ENCODE results near the gene DZIP1. TPM values are rescaled to one million over a fixed set of nuclear protein-coding genes. Genes with fewer than 3 reads are reported as not detected.
A peak's percentile ranks its signal among the peaks of the same experiment; 100 is the strongest.

Gene DZIP1
- total and polyA plus RNA-seq, 10 of the 15 experiments (the other 5 are each of a cell fraction or from before 2014, with no cell fraction given) = 0.01 to 1.9 (median 0.55) TPM

GRCh38 chr13:95579303-95579702 is 65.2 kb downstream of the DZIP1 start (continued):
- TF ChIP-seq ZBTB11 (CRISPR knock-in tag; IDR thresholded peaks at IDR 0.05) (no peak), ETV6 (conservative IDR thresholded peaks at IDR 0.05 in 1 of 2, IDR thresholded peaks at IDR 0.05 in 1 of 2; ENCODE audit: borderline replicate concordance in 1 of 2, low read depth in 1 of 2) (peak in 1 of 2 experiments; percentile 42; a peak in 1 of 4 replicates), CREB1 (IDR thresholded peaks at IDR 0.05; ENCODE audit: low read depth) (no peak), SMC3 (IDR thresholded peaks at IDR 0.05; ENCODE audit: borderline replicate concordance, low read length) (no peak), POLR2AphosphoS2 (IDR thresholded peaks at IDR 0.05; ENCODE audit: low read depth, low read length) (no peak), NFYB (IDR thresholded peaks at IDR 0.05; ENCODE audit: insufficient read depth, low read depth, low read length) (no peak), SUZ12 (IDR thresholded peaks at IDR 0.05; ENCODE audit: unreplicated experiment) (no peak), TAF1 (IDR thresholded peaks at IDR 0.05; ENCODE audit: borderline replicate concordance, low read depth, low read length) (no peak), ZNF24 (IDR thresholded peaks at IDR 0.05) (no peak), IKZF2 (IDR thresholded peaks at IDR 0.05) (peak; percentile 92 to 94), ASH2L (IDR thresholded peaks at IDR 0.05; ENCODE audit: borderline replicate concordance, low read depth) (no peak), HCFC1 (IDR thresholded peaks at IDR 0.05; ENCODE audit: low read length) (no peak), POU2F2 (IDR thresholded peaks at IDR 0.05; ENCODE audit: borderline replicate concordance, low read depth, low read length) (0 out of 3 replicates have a peak, but pooled peaks have one; percentile 34), RUNX3 (IDR thresholded peaks at IDR 0.05; ENCODE audit: low read length) (peak; percentile 89), ZSCAN29 (IDR thresholded peaks at IDR 0.05) (no peak), BCL11A (IDR thresholded peaks at IDR 0.05; ENCODE audit: low read depth, low read length) (peak; percentile 94), IRF5 (IDR thresholded peaks at IDR 0.05; ENCODE audit: borderline replicate concordance) (no peak), NRF1 (conservative IDR thresholded peaks at IDR 0.05; ENCODE audit: low read depth, low read length) (no peak), IKZF1 (conservative IDR thresholded peaks at IDR 0.05) (peak; percentile 73), POLR2A (IDR thresholded peaks at IDR 0.05; ENCODE audit: low read depth, low read length) (no peak), JUND (IDR thresholded peaks at IDR 0.05; ENCODE audit: low read depth, low read length) (no peak), TBL1XR1 (IDR thresholded peaks at IDR 0.05; ENCODE audit: low read depth, low read length) (0 out of 2 replicates have a peak, but pooled peaks have one; percentile 37), MTA3 (IDR thresholded peaks at IDR 0.05; ENCODE audit: borderline replicate concordance, low read length) (peak; percentile 97), IRF4 (IDR thresholded peaks at IDR 0.05; ENCODE audit: low read depth, low read length) (peak; percentile 95), SUPT20H (IDR thresholded peaks at IDR 0.05; ENCODE audit: borderline replicate concordance, control insufficient read depth, low read depth, low read length) (no peak)
- TF ChIP-seq, protein P1, sequence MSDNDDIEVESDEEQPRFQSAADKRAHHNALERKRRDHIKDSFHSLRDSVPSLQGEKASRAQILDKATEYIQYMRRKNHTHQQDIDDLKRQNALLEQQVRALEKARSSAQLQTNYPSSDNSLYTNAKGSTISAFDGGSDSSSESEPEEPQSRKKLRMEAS (IDR thresholded peaks at IDR 0.05; ENCODE audit: low read depth, low read length) = no peak
- TF ChIP-seq, protein P2, sequence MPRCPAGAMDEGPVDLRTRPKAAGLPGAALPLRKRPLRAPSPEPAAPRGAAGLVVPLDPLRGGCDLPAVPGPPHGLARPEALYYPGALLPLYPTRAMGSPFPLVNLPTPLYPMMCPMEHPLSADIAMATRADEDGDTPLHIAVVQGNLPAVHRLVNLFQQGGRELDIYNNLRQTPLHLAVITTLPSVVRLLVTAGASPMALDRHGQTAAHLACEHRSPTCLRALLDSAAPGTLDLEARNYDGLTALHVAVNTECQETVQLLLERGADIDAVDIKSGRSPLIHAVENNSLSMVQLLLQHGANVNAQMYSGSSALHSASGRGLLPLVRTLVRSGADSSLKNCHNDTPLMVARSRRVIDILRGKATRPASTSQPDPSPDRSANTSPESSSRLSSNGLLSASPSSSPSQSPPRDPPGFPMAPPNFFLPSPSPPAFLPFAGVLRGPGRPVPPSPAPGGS (IDR thresholded peaks at IDR 0.05; ENCODE audit: borderline replicate concordance, insufficient read depth, low read depth, low read length, poor library complexity, severe bottlenecking) = peak; percentile 63
